ENCODE measurements around the gene SEMA5A.

The SEMA5A gene

GRCh38 chr5:9529513-9529912, 16.4 kb downstream of the SEMA5A start:
- Histone ChIP-seq H3K79me2 (ENCODE audit: low read length) (no peaks in the 10 kb centered on the region), H3F3A (ENCODE audit: insufficient read depth, low read length) (peaks cover 14% of the 10 kb centered on the region), H3K9me3 (replicated peaks; ENCODE audit: insufficient read depth, low read length) (no peaks in the 10 kb centered on the region), H3K4me1 (ENCODE audit: low read length) (peaks cover 19% of the 10 kb centered on the region), H2AFZ (ENCODE audit: low read length) (no peak overlapping the region), H3K9me2 (replicated peaks; ENCODE audit: insufficient read depth, low read length) (no peaks in the 10 kb centered on the region), H3K4me2 (ENCODE audit: low read depth, low read length) (peak overlapping the region; percentile 54; the same call in 1 of the 2 replicates), H4K20me1 (ENCODE audit: insufficient read depth, low read length) (no peaks in the 10 kb centered on the region), H3K36me3 (replicated peaks; ENCODE audit: insufficient read depth, low read length) (no peaks in the 10 kb centered on the region), H3K27ac (ENCODE audit: low read length) (peak overlapping the region; percentile 63; the same call in 1 of the 2 replicates), H3K9ac (ENCODE audit: low read length) (no peak overlapping the region), H3K27me3 (replicated peaks; ENCODE audit: insufficient read depth, low read length) (no peaks in the 10 kb centered on the region), H3K4me3 (ENCODE audit: low read length) (no peak overlapping the region)
- no peak for DNase-seq
- TF ChIP-seq EZH2 (optimal IDR thresholded peaks at IDR 0.05; ENCODE audit: low read depth, low read length) (no peak), EZH2phosphoT487 (IDR thresholded peaks at IDR 0.05; ENCODE audit: low read length) (no peak), CTCF (IDR thresholded peaks at IDR 0.05; ENCODE audit: low read length) (no peak)

- H2AFZ ChIP-seq (ENCODE audit: low read length), result 0 out of 2 replicates have a peak overlapping the region, but pooled peaks have one; percentile 40
- TF ChIP-seq CTCF (IDR thresholded peaks at IDR 0.05; ENCODE audit: low read length), result no peak
- no peak for TF ChIP-seq EZH2phosphoT487 (IDR thresholded peaks at IDR 0.05; ENCODE audit: low read length)
- no peak for TF ChIP-seq EZH2 (optimal IDR thresholded peaks at IDR 0.05; ENCODE audit: low read depth, low read length)
- H4K20me1 ChIP-seq (ENCODE audit: insufficient read depth, low read length), result no peaks in the 10 kb centered on the region
- H3K4me2 ChIP-seq (ENCODE audit: low read depth, low read length), result peak overlapping the region; percentile 54; the same call in 1 of the 2 replicates
- H3F3A ChIP-seq (ENCODE audit: insufficient read depth, low read length), result peaks cover 14% of the 10 kb centered on the region
- peak overlapping the region; percentile 63 for H3K27ac ChIP-seq (ENCODE audit: low read length)
- H3K9ac ChIP-seq (ENCODE audit: low read length), result no peak overlapping the region
- DNase-seq, result peak; percentile 90
- no peaks in the 10 kb centered on the region for H3K36me3 ChIP-seq (replicated peaks; ENCODE audit: insufficient read depth, low read length)
- H3K4me1 ChIP-seq (ENCODE audit: low read length), result peaks cover 19% of the 10 kb centered on the region
- H3K4me3 ChIP-seq (ENCODE audit: low read length), result no peak overlapping the region
- no peaks in the 10 kb centered on the region for H3K27me3 ChIP-seq (replicated peaks; ENCODE audit: insufficient read depth, low read length)
- H3K9me2 ChIP-seq (replicated peaks; ENCODE audit: insufficient read depth, low read length), result no peaks in the 10 kb centered on the region
- H3K79me2 ChIP-seq (ENCODE audit: low read length), result no peaks in the 10 kb centered on the region
- H3K9me3 ChIP-seq (replicated peaks; ENCODE audit: insufficient read depth, low read length), result no peaks in the 10 kb centered on the region
These were observed 16.8 kb downstream of the SEMA5A start for GRCh38 chr5:9529041-9529480.

DNA sequence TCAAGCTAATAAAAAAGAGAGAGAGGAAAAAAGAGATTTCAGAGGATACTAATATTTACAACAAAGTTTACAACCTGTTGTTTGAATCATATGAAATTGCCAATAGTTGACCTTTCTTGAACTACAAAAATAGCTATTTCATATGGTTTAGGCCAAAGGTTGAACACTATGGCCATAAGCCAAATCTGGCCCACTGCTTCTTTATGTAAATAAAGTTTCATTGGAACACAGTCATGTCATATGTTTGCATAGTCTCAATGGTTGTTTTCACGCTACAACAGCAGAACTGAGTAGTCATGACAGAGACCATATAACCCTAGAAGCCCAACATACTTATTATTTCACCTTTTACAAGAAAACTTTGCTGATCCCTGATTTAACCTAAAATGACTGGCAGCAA, 20.9 kb downstream of the SEMA5A start:
- no peak for DNase-seq
- Histone ChIP-seq H3K79me2 (ENCODE audit: low read length) (no peaks in the 10 kb centered on the region), H4K20me1 (ENCODE audit: insufficient read depth, low read length) (no peaks in the 10 kb centered on the region)

More for the DNA sequence above, 20.9 kb downstream of the SEMA5A start:
- TF ChIP-seq EZH2 (optimal IDR thresholded peaks at IDR 0.05; ENCODE audit: low read depth, low read length) (no peak), EZH2phosphoT487 (IDR thresholded peaks at IDR 0.05; ENCODE audit: low read length) (no peak), CTCF (IDR thresholded peaks at IDR 0.05; ENCODE audit: low read length) (no peak)
- H3K9me2 ChIP-seq (replicated peaks; ENCODE audit: insufficient read depth, low read length), result no peaks in the 10 kb centered on the region
- no peak overlapping the region for H3K9ac ChIP-seq (ENCODE audit: low read length)
- H3K9me3 ChIP-seq (replicated peaks; ENCODE audit: insufficient read depth, low read length), result no peaks in the 10 kb centered on the region
- peaks cover 17% of the 10 kb centered on the region for H3K4me1 ChIP-seq (ENCODE audit: low read length)
- no peaks in the 10 kb centered on the region for H3K36me3 ChIP-seq (replicated peaks; ENCODE audit: insufficient read depth, low read length)
- H3K27me3 ChIP-seq (replicated peaks; ENCODE audit: insufficient read depth, low read length), result no peaks in the 10 kb centered on the region
- no peak overlapping the region for H2AFZ ChIP-seq (ENCODE audit: low read length)
- H3K27ac ChIP-seq (ENCODE audit: low read length), result no peak overlapping the region
- peaks cover 14% of the 10 kb centered on the region for H3F3A ChIP-seq (ENCODE audit: insufficient read depth, low read length)
- H3K4me3 ChIP-seq (ENCODE audit: low read length), result no peak overlapping the region
- no peak overlapping the region for H3K4me2 ChIP-seq (ENCODE audit: low read depth, low read length)

Measured in MM.1S (cell line).